Type B pancreatic cell (in vitro differentiated cells): ENCODE results near the gene HMCN1. TPM values are rescaled to one million over a fixed set of nuclear protein-coding genes. Genes with fewer than 3 reads are reported as not detected.
"Not testable (repeated sequence)": the region's sequence is repeated elsewhere in the genome, so short reads cannot be mapped to it uniquely, and the experiment has no call there.

Source experiments
- DNase-seq: peaks from one replicate; pipeline ENCODE4 v3.0.0; 2021; ENCODE audit warnings: mixed read lengths; ENCODE audit not compliant: unreplicated experiment; ENCODE audit errors: extremely low spot score
- H3K27ac Mint-ChIP-seq: 2 replicates; pipeline ENCODE4 v1.8.0; 2021; ENCODE audit warnings: mild to moderate bottlenecking, mixed read lengths
- H3K27me3 Mint-ChIP-seq: 2 replicates; pipeline ENCODE4 v1.8.0; 2021; ENCODE audit warnings: mixed read lengths
- H3K36me3 Mint-ChIP-seq: 2 replicates; pipeline ENCODE4 v1.8.0; 2021; ENCODE audit warnings: mixed read lengths
- H3K4me1 Mint-ChIP-seq: one replicate; pipeline ENCODE4 v1.8.0; 2021; ENCODE audit warnings: mixed read lengths; ENCODE audit not compliant: unreplicated experiment
- H3K4me3 Mint-ChIP-seq: 2 replicates; pipeline ENCODE4 v1.8.0; 2021; ENCODE audit warnings: mild to moderate bottlenecking, mixed read lengths
- H3K9me3 Mint-ChIP-seq: 2 replicates; pipeline ENCODE4 v1.8.0; 2021; ENCODE audit warnings: mixed read lengths
- total RNA-seq: library from RNA; stranded (reverse); gene quantifications from 2 replicates; pipeline ENCODE4 v1.2.1, GENCODE V29; 2021; ENCODE audit warnings: low replicate concordance
- TF ChIP-seq, protein P1 (sequence below): fragments of 200-600 bp; sonication (generic); conservative IDR thresholded peaks from 2 replicates; pipeline ENCODE4 v1.5.0; 2021; ENCODE audit warnings: antibody characterized with exemption, mild to moderate bottlenecking

The HMCN1 gene
- total RNA-seq, 1 donor from 2014 or later = 13.2 TPM

DNA sequence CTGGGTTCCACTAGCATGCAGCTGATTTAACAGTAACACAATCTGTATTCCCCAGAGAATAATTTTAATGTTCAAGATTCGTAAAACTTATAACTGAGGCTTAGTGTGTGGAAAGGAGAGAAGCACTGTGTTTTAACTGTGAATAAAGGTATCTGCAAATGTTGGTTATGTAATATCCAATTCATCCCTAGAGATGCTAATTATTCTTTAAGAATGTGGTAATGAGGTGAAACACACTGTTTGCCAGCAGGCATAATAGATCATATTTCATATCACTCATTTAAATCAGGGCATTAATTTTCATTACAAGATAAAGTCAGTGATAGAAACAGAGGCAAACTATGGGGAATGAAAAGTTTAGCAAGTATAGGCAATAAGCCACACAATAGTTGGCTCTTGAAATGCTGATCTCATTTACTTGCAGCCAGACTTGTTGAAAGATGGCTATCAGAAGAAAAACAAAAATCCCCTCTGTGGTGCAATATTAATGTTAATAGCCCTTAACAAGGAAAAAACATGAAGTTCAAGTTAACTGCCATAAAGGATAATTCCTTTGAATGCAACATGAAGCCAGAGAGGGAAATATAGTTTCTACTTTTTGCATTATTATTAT lies 33.4 kb downstream of the HMCN1 start:
- Mint-ChIP-seq H3K27ac (no peak overlapping the region), H3K36me3 (no peaks in the 10 kb centered on the region), H3K9me3 (peaks cover 4% of the 10 kb centered on the region), H3K4me1 (no peaks in the 10 kb centered on the region), H3K4me3 (no peak overlapping the region), H3K27me3 (peaks cover 3% of the 10 kb centered on the region)
- no peak for DNase-seq
- TF ChIP-seq, protein P1, sequence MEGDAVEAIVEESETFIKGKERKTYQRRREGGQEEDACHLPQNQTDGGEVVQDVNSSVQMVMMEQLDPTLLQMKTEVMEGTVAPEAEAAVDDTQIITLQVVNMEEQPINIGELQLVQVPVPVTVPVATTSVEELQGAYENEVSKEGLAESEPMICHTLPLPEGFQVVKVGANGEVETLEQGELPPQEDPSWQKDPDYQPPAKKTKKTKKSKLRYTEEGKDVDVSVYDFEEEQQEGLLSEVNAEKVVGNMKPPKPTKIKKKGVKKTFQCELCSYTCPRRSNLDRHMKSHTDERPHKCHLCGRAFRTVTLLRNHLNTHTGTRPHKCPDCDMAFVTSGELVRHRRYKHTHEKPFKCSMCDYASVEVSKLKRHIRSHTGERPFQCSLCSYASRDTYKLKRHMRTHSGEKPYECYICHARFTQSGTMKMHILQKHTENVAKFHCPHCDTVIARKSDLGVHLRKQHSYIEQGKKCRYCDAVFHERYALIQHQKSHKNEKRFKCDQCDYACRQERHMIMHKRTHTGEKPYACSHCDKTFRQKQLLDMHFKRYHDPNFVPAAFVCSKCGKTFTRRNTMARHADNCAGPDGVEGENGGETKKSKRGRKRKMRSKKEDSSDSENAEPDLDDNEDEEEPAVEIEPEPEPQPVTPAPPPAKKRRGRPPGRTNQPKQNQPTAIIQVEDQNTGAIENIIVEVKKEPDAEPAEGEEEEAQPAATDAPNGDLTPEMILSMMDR = no peak

- no peak for DNase-seq
- Mint-ChIP-seq H3K36me3 (no peaks in the 10 kb centered on the region), H3K27ac (no peak overlapping the region), H3K4me1 (no peaks in the 10 kb centered on the region), H3K4me3 (no peak overlapping the region), H3K27me3 (peaks cover 3% of the 10 kb centered on the region), H3K9me3 (peaks cover 4% of the 10 kb centered on the region)
- TF ChIP-seq, protein P1 = no peak
Measured at GRCh38 chr1:185768371-185768770, 34.2 kb downstream of the HMCN1 start.

DNA sequence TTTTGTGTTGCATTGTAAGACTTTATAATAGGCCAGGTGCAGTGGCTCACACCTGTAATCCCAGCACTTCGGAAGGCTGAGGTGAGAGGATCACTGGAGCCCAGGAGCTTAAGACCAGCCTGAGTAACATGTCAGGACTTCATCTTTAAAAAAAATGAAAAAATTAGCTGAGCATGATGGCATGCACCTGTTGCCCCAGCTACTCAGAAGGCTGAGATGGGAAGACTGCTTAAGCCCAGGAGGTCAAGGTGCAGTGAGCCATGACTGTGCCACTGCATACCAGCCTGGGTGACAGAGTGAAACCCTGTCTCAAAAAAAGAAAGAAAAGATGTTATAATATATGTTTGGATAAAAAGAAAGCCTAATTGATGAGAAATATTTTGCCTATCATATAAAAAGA lies 34.9 kb downstream of the HMCN1 start:
- H3K4me3 Mint-ChIP-seq = no peak overlapping the region

DNA sequence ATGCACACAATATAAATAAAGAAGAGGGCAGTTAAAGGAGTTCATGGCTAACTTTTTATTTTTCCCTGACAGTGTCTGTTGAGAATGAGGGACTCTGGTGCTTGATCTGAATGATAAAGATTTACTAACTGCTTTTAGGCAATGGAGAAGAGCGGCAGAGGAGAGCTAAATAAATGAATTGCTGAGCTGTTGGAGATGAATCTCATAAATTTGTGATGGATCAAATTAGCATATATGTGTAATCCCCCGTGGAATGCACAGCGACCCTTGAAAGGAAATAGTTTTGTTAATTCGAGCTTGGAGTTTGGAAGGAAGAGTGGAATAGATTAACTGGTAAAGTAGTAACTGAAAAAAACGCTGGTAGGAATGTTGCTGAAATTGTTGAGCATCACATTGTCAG lies 40.2 kb downstream of the HMCN1 start:
- Mint-ChIP-seq H3K4me3 (no peak overlapping the region), H3K4me1 (peaks cover 7% of the 10 kb centered on the region), H3K36me3 (no peaks in the 10 kb centered on the region), H3K27me3 (peaks cover 7% of the 10 kb centered on the region), H3K9me3 (peaks cover 4% of the 10 kb centered on the region), H3K27ac (no peak overlapping the region)
- TF ChIP-seq, protein P1 = no peak
- DNase-seq = no peak

More for the DNA sequence above, 34.9 kb downstream of the HMCN1 start:
- H3K36me3 Mint-ChIP-seq = no peaks in the 10 kb centered on the region
- H3K27me3 Mint-ChIP-seq = peaks cover 7% of the 10 kb centered on the region
- TF ChIP-seq, protein P1 = no peak
- DNase-seq = no peak
- no peaks in the 10 kb centered on the region for H3K4me1 Mint-ChIP-seq
- peaks cover 4% of the 10 kb centered on the region for H3K9me3 Mint-ChIP-seq
- no peak overlapping the region for H3K27ac Mint-ChIP-seq

DNA sequence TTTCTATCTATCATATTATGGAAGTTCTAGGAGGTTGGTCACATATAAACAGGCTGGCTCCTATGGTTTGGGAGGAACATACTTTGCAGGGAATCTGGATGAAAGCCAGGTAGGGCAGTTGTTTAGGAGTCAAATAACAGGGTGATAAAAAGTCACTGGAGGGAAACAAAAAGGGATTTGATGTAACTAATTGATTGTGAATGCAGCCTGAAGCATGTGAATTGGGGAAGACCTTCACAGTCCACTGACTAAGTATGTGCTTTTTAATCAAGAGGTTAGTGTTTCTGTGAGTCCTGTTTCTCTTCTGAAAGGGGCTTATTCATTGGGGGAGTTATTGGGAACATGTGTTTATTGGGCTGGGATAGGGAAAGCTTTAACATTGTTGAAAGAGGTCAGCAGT lies 41.3 kb downstream of the HMCN1 start:
- DNase-seq = no peak
- Mint-ChIP-seq H3K36me3 (no peaks in the 10 kb centered on the region), H3K4me3 (no peak overlapping the region), H3K27ac (no peak overlapping the region), H3K4me1 (peaks cover 7% of the 10 kb centered on the region), H3K9me3 (no peaks in the 10 kb centered on the region), H3K27me3 (peaks cover 7% of the 10 kb centered on the region)
- TF ChIP-seq, protein P1 = no peak

- no peak for DNase-seq
- Mint-ChIP-seq H3K27me3 (peaks cover 7% of the 10 kb centered on the region), H3K4me1 (peaks cover 7% of the 10 kb centered on the region), H3K27ac (no peak overlapping the region), H3K4me3 (no peak overlapping the region), H3K36me3 (no peaks in the 10 kb centered on the region), H3K9me3 (no peaks in the 10 kb centered on the region)
- TF ChIP-seq, protein P1 = no peak
Measured at GRCh38 chr1:185776522-185776921, 42.3 kb downstream of the HMCN1 start.

DNA sequence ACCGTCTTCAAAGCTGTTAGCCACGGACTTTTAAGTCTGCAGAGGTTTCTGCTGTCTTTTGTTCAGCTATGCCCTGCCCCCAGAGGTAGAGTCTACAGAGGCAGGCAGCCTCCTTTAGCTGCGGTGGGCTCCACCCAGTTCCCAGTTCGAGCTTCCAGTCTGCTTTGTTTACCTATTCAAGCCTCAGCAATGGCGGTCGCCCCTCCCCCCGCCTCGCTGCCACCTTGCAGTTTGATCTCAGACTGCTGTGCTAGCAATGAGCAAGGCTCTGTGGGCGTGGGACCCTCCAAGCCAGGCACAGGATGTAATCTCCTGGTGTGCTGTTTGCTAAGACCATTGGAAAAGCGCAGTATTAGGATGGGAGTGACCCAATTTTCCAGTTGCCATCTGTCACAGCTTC lies 49.7 kb downstream of the HMCN1 start:
- peaks cover 13% of the 10 kb centered on the region for H3K4me1 Mint-ChIP-seq
- H3K4me3 Mint-ChIP-seq, H3K36me3 Mint-ChIP-seq, H3K27ac Mint-ChIP-seq, DNase-seq, H3K9me3 Mint-ChIP-seq, H3K27me3 Mint-ChIP-seq: not testable (repeated sequence)
